PFSK-1 (cell line): ENCODE data around the gene DHX29.

Experiments
- POLR2AphosphoS5 ChIP-seq: IDR thresholded peaks from 2 replicates; pipeline ENCODE4 v1.6.1; 2012; ENCODE audit warnings: low read depth, mild to moderate bottlenecking, control low read depth, low read length, moderate library complexity
- SIN3A ChIP-seq: IDR thresholded peaks from 2 replicates; pipeline ENCODE4 v1.6.1; 2012; ENCODE audit warnings: mild to moderate bottlenecking, low read length, moderate library complexity, borderline replicate concordance; ENCODE audit not compliant: insufficient read depth
- TF ChIP-seq, protein P1 (sequence below), 2 experiments: IDR thresholded peaks; 2 replicates each; pipeline versions ENCODE4 v1.6.1 to v1.8.0; 2011 to 2012; ENCODE audit warnings: low read depth in 2 of 2, low read length in 2 of 2, control low read depth in 1 of 2, inconsistent platforms in 1 of 2, mild to moderate bottlenecking in 1 of 2, moderate library complexity in 1 of 2; ENCODE audit not compliant: insufficient read depth in 1 of 2

DNA sequence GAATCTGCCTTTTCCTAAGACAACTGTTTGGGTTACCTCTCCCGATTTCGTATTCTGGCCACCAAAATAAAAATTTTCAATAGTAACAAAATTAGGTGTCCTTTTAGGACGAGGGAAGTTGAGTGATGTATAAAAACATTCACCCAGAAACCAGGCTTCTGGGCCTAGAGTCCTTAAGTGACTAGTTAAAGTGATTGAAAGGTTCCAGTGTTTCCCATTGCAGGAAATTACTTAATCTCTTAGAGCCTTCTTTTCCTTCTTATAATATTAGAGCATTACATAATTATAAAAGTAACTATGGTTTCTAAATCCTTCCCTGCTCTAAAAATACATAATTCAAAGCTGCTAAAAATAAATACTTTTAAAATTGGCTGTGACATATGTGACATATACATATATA, 87.7 kb downstream of the DHX29 start:
- TF ChIP-seq POLR2AphosphoS5 = no peak
- TF ChIP-seq SIN3A = no peak
- TF ChIP-seq, protein P1, sequence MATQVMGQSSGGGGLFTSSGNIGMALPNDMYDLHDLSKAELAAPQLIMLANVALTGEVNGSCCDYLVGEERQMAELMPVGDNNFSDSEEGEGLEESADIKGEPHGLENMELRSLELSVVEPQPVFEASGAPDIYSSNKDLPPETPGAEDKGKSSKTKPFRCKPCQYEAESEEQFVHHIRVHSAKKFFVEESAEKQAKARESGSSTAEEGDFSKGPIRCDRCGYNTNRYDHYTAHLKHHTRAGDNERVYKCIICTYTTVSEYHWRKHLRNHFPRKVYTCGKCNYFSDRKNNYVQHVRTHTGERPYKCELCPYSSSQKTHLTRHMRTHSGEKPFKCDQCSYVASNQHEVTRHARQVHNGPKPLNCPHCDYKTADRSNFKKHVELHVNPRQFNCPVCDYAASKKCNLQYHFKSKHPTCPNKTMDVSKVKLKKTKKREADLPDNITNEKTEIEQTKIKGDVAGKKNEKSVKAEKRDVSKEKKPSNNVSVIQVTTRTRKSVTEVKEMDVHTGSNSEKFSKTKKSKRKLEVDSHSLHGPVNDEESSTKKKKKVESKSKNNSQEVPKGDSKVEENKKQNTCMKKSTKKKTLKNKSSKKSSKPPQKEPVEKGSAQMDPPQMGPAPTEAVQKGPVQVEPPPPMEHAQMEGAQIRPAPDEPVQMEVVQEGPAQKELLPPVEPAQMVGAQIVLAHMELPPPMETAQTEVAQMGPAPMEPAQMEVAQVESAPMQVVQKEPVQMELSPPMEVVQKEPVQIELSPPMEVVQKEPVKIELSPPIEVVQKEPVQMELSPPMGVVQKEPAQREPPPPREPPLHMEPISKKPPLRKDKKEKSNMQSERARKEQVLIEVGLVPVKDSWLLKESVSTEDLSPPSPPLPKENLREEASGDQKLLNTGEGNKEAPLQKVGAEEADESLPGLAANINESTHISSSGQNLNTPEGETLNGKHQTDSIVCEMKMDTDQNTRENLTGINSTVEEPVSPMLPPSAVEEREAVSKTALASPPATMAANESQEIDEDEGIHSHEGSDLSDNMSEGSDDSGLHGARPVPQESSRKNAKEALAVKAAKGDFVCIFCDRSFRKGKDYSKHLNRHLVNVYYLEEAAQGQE (IDR thresholded peaks at IDR 0.05; ENCODE audit: insufficient read depth in 1 of 2, low read depth in 2 of 2, low read length in 2 of 2) = no peak
